ENCODE results near the gene EYS. TPM values are rescaled to one million over a fixed set of nuclear protein-coding genes. Genes with fewer than 3 reads are reported as not detected.

The EYS gene
- total and polyA plus RNA-seq, 2 donors from 2014 or later = not detected

- no peak overlapping the region for H3K4me3 ChIP-seq (ENCODE audit: low read length in 3 of 3)
- TF ChIP-seq, protein P1, sequence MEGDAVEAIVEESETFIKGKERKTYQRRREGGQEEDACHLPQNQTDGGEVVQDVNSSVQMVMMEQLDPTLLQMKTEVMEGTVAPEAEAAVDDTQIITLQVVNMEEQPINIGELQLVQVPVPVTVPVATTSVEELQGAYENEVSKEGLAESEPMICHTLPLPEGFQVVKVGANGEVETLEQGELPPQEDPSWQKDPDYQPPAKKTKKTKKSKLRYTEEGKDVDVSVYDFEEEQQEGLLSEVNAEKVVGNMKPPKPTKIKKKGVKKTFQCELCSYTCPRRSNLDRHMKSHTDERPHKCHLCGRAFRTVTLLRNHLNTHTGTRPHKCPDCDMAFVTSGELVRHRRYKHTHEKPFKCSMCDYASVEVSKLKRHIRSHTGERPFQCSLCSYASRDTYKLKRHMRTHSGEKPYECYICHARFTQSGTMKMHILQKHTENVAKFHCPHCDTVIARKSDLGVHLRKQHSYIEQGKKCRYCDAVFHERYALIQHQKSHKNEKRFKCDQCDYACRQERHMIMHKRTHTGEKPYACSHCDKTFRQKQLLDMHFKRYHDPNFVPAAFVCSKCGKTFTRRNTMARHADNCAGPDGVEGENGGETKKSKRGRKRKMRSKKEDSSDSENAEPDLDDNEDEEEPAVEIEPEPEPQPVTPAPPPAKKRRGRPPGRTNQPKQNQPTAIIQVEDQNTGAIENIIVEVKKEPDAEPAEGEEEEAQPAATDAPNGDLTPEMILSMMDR (IDR thresholded peaks at IDR 0.05; ENCODE audit: borderline replicate concordance, extremely low read depth, insufficient read depth) = no peak
- no peak overlapping the region for H3K27ac ChIP-seq (ENCODE audit: low read depth in 2 of 2, low read length in 2 of 2)
- H3K9me3 ChIP-seq (ENCODE audit: control insufficient read depth in 2 of 3, insufficient read depth in 1 of 3, low read length in 3 of 3) = peaks cover 0 to 2% (median 0%) of the 10 kb centered on the region in 3 donors
- H3K36me3 ChIP-seq (ENCODE audit: control insufficient read depth in 2 of 3, insufficient read depth in 3 of 3, low read length in 3 of 3) = no peaks in the 10 kb centered on the region
- FAIRE-seq = no peak
- H3K9ac ChIP-seq (ENCODE audit: low read length in 3 of 3) = no peak overlapping the region
- H3K27me3 ChIP-seq (ENCODE audit: control insufficient read depth, insufficient read depth, low read length) = no peaks in the 10 kb centered on the region
- no peaks in the 10 kb centered on the region for H3K4me1 ChIP-seq (ENCODE audit: control insufficient read depth in 2 of 3, insufficient read depth in 2 of 3, low read depth in 1 of 3, low read length in 3 of 3)
- no peak for DNase-seq
- intact Hi-C loops (cut with DNase I) = no loop called here
Measured at GRCh38 chr6:64064919-64065318, 1642.1 kb downstream of the EYS start.

DNA sequence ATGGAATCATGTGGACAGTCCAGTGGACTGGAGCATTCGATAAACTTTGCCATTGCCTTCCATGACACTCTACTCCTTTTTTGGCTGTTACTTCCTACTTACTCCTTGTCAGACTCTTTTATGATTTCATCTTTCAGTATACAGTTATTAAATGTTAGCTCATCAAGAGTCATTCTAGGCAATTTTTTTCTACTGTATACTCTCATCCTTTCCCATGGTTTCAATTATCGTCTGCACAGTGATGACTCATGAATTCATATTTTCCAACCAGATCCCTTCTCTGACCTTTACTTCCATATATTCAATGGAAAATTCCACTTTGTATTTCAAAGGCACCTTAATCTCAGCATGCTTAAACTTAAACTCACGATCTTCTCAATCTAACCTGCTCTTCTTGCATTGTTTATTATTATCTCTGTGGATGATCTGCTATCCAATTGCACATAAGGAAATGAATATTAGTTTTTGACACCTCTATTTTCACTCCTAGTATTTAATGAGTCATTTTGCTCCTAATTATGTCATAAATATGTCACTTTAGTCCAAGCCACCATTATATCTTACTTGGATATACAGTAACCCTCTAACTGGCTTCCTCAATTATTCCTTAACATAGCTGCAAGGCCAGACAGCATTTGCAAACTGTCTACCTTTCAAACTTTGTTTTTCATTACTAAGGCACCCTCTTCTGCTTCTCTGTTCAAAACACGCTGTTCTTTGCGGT is 1643.9 kb downstream of the EYS start:
- Histone ChIP-seq H3K4me3 (ENCODE audit: low read length in 3 of 3) (no peak overlapping the region), H3K9ac (ENCODE audit: low read length in 3 of 3) (no peak overlapping the region), H3K36me3 (ENCODE audit: control insufficient read depth in 2 of 3, insufficient read depth in 3 of 3, low read length in 3 of 3) (no peaks in the 10 kb centered on the region), H3K27me3 (ENCODE audit: control insufficient read depth, insufficient read depth, low read length) (no peaks in the 10 kb centered on the region), H3K4me1 (ENCODE audit: control insufficient read depth in 2 of 3, insufficient read depth in 2 of 3, low read depth in 1 of 3, low read length in 3 of 3) (no peaks in the 10 kb centered on the region), H3K9me3 (ENCODE audit: control insufficient read depth in 2 of 3, insufficient read depth in 1 of 3, low read length in 3 of 3) (peaks cover 0 to 2% (median 0%) of the 10 kb centered on the region in 3 donors), H3K27ac (ENCODE audit: low read depth in 2 of 2, low read length in 2 of 2) (no peak overlapping the region)
- FAIRE-seq (no peak), DNase-seq (no peak)
- intact Hi-C loops (cut with DNase I) = no loop called here
- TF ChIP-seq, protein P1 (IDR thresholded peaks at IDR 0.05; ENCODE audit: borderline replicate concordance, extremely low read depth, insufficient read depth) = no peak

- Histone ChIP-seq H3K9me3 (ENCODE audit: control insufficient read depth in 2 of 3, insufficient read depth in 1 of 3, low read length in 3 of 3) (no peaks in the 10 kb centered on the region), H3K27ac (ENCODE audit: low read depth in 2 of 2, low read length in 2 of 2) (no peak overlapping the region), H3K27me3 (ENCODE audit: control insufficient read depth, insufficient read depth, low read length) (no peaks in the 10 kb centered on the region), H3K4me3 (ENCODE audit: low read length in 3 of 3) (no peak overlapping the region), H3K9ac (ENCODE audit: low read length in 3 of 3) (no peak overlapping the region), H3K36me3 (ENCODE audit: control insufficient read depth in 2 of 3, insufficient read depth in 3 of 3, low read length in 3 of 3) (no peaks in the 10 kb centered on the region), H3K4me1 (ENCODE audit: control insufficient read depth in 2 of 3, insufficient read depth in 2 of 3, low read depth in 1 of 3, low read length in 3 of 3) (no peaks in the 10 kb centered on the region)
- intact Hi-C loops (cut with DNase I) = no loop called here
- FAIRE-seq (no peak), DNase-seq (no peak)
- TF ChIP-seq, protein P1 (IDR thresholded peaks at IDR 0.05; ENCODE audit: borderline replicate concordance, extremely low read depth, insufficient read depth) = no peak
Measured at GRCh38 chr6:64054861-64055260, 1652.2 kb downstream of the EYS start.

Data from kidney (tissue), 14 donors.